Endothelial cell of umbilical vein (primary cell): ENCODE results near the gene ICAM5. TPM values are rescaled to one million over a fixed set of nuclear protein-coding genes. Genes with fewer than 3 reads are reported as not detected.

Experiments used
- BruUV-seq: library from RNA; stranded (reverse); fragments of 400-500 nt; replicated peaks from 2 replicates; lab custom pipeline; 2021; lab: Mats Ljungman, UMichigan
- CTCF ChIA-PET: fragments of 300-600, 350-600 bp; sonication (Branson Sonifier 250); formaldehyde crosslinking; loops from one replicate; lab custom pipeline; 2021; ENCODE audit warnings: antibody characterized with exemption, inconsistent platforms; lab: Charles Lee
- POLR2A ChIA-PET: fragments of 300-600, 350-600 bp; sonication (Branson Sonifier 250); formaldehyde crosslinking; loops from one replicate; lab custom pipeline; 2021; ENCODE audit warnings: antibody characterized with exemption, inconsistent platforms; lab: Charles Lee
- DNase-seq: peaks from one replicate; pipeline ENCODE4 v3.0.0-alpha.2; 2011; ENCODE audit warnings: low read depth, low spot score
- FAIRE-seq: peaks from 2 replicates; lab custom pipeline; 2011; peaks lifted over from hg19 to GRCh38; lab: Jason Lieb, UNC
- H2AFZ ChIP-seq: 2 replicates; pipeline ENCODE4 v1.6.0; 2012; ENCODE audit warnings: low read depth, low read length, control low read depth, inconsistent platforms
- H3K27ac ChIP-seq: 2 replicates; pipeline ENCODE4 v1.5.1; 2011; ENCODE audit warnings: low read depth, mild to moderate bottlenecking, control low read depth, low read length, moderate library complexity; ENCODE audit not compliant: insufficient read depth
- H3K27me3 ChIP-seq, 2 experiments: 2 replicates each; pipeline versions ENCODE4 v1.6.0 to v1.6.1; 2011; ENCODE audit warnings: low read length in 2 of 2, mixed read lengths in 1 of 2; ENCODE audit not compliant: control insufficient read depth in 2 of 2, insufficient read depth in 2 of 2
- H3K36me3 ChIP-seq, 2 experiments: 2 replicates in 1 of 2; 3 replicates in 1 of 2; pipeline ENCODE4 v1.5.1; 2011; ENCODE audit warnings: low read length in 2 of 2, mild to moderate bottlenecking in 1 of 2, moderate library complexity in 1 of 2; ENCODE audit not compliant: control insufficient read depth in 2 of 2, insufficient read depth in 2 of 2; ENCODE audit errors: extremely low read depth in 1 of 2
- H3K4me1 ChIP-seq: 3 replicates; pipeline ENCODE4 v1.5.1; 2011; ENCODE audit warnings: mild to moderate bottlenecking, low read length; ENCODE audit not compliant: control insufficient read depth, insufficient read depth; ENCODE audit errors: extremely low read depth
- H3K4me2 ChIP-seq: 2 replicates; pipeline ENCODE4 v1.6.1; 2011; ENCODE audit warnings: low read length, control low read depth, mixed read lengths; ENCODE audit not compliant: insufficient read depth
- H3K4me3 ChIP-seq, 3 experiments: fragments of 200-600 bp in 1 of 3; sonication (generic), shearing (Covaris generic) in 1 of 3; replicated peaks in 1 of 3; 2 replicates each; pipeline ENCODE4 v1.5.1; 2011 to 2016; ENCODE audit warnings: control low read depth in 3 of 3, low read length in 3 of 3, mild to moderate bottlenecking in 2 of 3, inconsistent platforms in 1 of 3, low read depth in 1 of 3, moderate library complexity in 1 of 3; ENCODE audit not compliant: insufficient read depth in 1 of 3
- H3K79me2 ChIP-seq: 2 replicates; pipeline ENCODE4 v1.6.0; 2012; ENCODE audit warnings: low read length, inconsistent platforms; ENCODE audit not compliant: control insufficient read depth, insufficient read depth
- H3K9ac ChIP-seq: replicated peaks from 2 replicates; pipeline ENCODE3; 2011; ENCODE audit warnings: low read length, control low read depth; ENCODE audit not compliant: insufficient read depth; ENCODE audit errors: extremely low read depth
- H3K9me1 ChIP-seq: replicated peaks from 3 replicates; pipeline ENCODE4 v1.6.0; 2011; ENCODE audit warnings: mild to moderate bottlenecking, low read length; ENCODE audit not compliant: control insufficient read depth, insufficient read depth; ENCODE audit errors: extremely low read depth
- H3K9me3 ChIP-seq: replicated peaks from 2 replicates; pipeline ENCODE4 v1.5.1; 2012; ENCODE audit warnings: low read length, inconsistent platforms; ENCODE audit not compliant: control insufficient read depth, insufficient read depth
- H4K20me1 ChIP-seq: replicated peaks from 2 replicates; pipeline ENCODE3; 2011; ENCODE audit warnings: mild to moderate bottlenecking, low read length; ENCODE audit not compliant: control insufficient read depth, insufficient read depth; ENCODE audit errors: extremely low read depth
- EZH2 ChIP-seq: IDR thresholded peaks from 2 replicates; pipeline ENCODE4 v1.6.1; 2012; ENCODE audit warnings: borderline replicate concordance, low read depth, mild to moderate bottlenecking, moderate library complexity, low read length, inconsistent platforms; ENCODE audit not compliant: severe bottlenecking
- FOS ChIP-seq: IDR thresholded peaks from 2 replicates; pipeline ENCODE4 v1.6.1; 2011; ENCODE audit warnings: mild to moderate bottlenecking, low read length, moderate library complexity, borderline replicate concordance; ENCODE audit not compliant: insufficient read depth
- GATA2 ChIP-seq: IDR thresholded peaks from 2 replicates; pipeline ENCODE4 v1.7.0; 2011; ENCODE audit warnings: low read depth, mild to moderate bottlenecking, moderate library complexity, mixed read lengths, low read length; ENCODE audit not compliant: insufficient read length, insufficient read depth
- JUN ChIP-seq: IDR thresholded peaks from 2 replicates; pipeline ENCODE4 v1.6.1; 2011; ENCODE audit warnings: borderline replicate concordance, low read depth; ENCODE audit not compliant: insufficient read length, insufficient read depth
- MYC ChIP-seq: IDR thresholded peaks from one replicate; pipeline ENCODE4 v1.6.1; 2011; ENCODE audit warnings: mild to moderate bottlenecking, low read depth, low read length
- POLR2A ChIP-seq: IDR thresholded peaks from 2 replicates; pipeline ENCODE4 v1.6.1; 2012; ENCODE audit warnings: low read depth, mild to moderate bottlenecking, control low read depth, low read length
- POLR2AphosphoS5 ChIP-seq: IDR thresholded peaks from 2 replicates; pipeline ENCODE4 v1.6.1; 2012; ENCODE audit warnings: low read depth, mild to moderate bottlenecking, control low read depth, low read length, moderate library complexity; ENCODE audit not compliant: insufficient read depth
- dilution Hi-C: fragments of 300-500 bp; cut with MboI; formaldehyde crosslinking; loops from one replicate; pipeline ENCODE4 v1.15.0; 2019; ENCODE audit warnings: low sequenced_read_pairs; ENCODE audit not compliant: extremely low pct_ligation_motif_present
- intact Hi-C: fragments of 100-400 bp; cut with micrococcal nuclease; formaldehyde crosslinking; loops from one replicate; pipeline ENCODE4 v1.10.0; 2022
- polyA plus RNA-seq, 4 experiments: library from polyadenylated mRNA; depleted of rRNA in 3 of 4; stranded (reverse) in 3 of 4; unstranded in 1 of 4; fragments of >200 nt; gene quantifications; 2 replicates each; pipeline versions ENCODE4 v1.2.1 to v1.2.3, GENCODE V29; 2011 to 2012; ENCODE audit warnings: missing spikeins in 1 of 4
- total RNA-seq: library from RNA; stranded (reverse); gene quantifications from 2 replicates; pipeline ENCODE4 v1.2.3, GENCODE V29; 2021
- TF ChIP-seq, protein P1 (sequence below): IDR thresholded peaks from 2 replicates; pipeline ENCODE4 v1.6.1; 2011; ENCODE audit not compliant: insufficient read depth, insufficient read length
- TF ChIP-seq, protein P2 (sequence below), 2 donors: IDR thresholded peaks; 1 replicate in 1 of 2; 2 replicates in 1 of 2; pipeline ENCODE4 v1.5.1; 2011; ENCODE audit warnings: low read length in 2 of 2, mild to moderate bottlenecking in 2 of 2, moderate library complexity in 2 of 2, control low read depth in 1 of 2, inconsistent platforms in 1 of 2, low read depth in 1 of 2; ENCODE audit not compliant: insufficient read depth in 1 of 2; ENCODE audit errors: extremely low read depth in 1 of 2

ICAM5 gene
- total and polyA plus RNA-seq, 2 donors (not counting 3 experiments of a cell fraction or from before 2014, with no cell fraction given) = 0.10 to 0.40 TPM

- Histone ChIP-seq H3K79me2 (no peaks in the 10 kb centered on the region), H3K9me3 (no peaks in the 10 kb centered on the region), H2AFZ (no peak overlapping the region), H3K27ac (no peak overlapping the region), H3K9ac (no peak overlapping the region), H3K4me3 (no peak overlapping the region), H3K4me1 (no peaks in the 10 kb centered on the region), H3K27me3 (no peaks in the 10 kb centered on the region), H3K36me3 (peaks cover 6 to 29% of the 10 kb centered on the region in 2 experiments), H3K4me2 (no peak overlapping the region), H3K9me1 (no peaks in the 10 kb centered on the region), H4K20me1 (no peaks in the 10 kb centered on the region)
- intact Hi-C loops = loop anchor here (2.0 to 5.0 kb wide), 2 partner anchors 16 to 45 kb away; partner anchors contain the start of genes ICAM1 and RAVER1
- ChIA-PET CTCF (interaction anchor here (0.8 to 2.3 kb wide), 4 partner anchors 15 to 59 kb away, joined by 4 read pairs; partner anchors contain the start of gene ICAM1), POLR2A (no interaction called here)
- DNase-seq = no peak
- TF ChIP-seq FOS (no peak), JUN (no peak), POLR2A (no peak), POLR2AphosphoS5 (no peak), GATA2 (no peak), MYC (no peak), EZH2 (no peak)
- TF ChIP-seq, protein P1, sequence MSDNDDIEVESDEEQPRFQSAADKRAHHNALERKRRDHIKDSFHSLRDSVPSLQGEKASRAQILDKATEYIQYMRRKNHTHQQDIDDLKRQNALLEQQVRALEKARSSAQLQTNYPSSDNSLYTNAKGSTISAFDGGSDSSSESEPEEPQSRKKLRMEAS = no peak
- TF ChIP-seq, protein P2, sequence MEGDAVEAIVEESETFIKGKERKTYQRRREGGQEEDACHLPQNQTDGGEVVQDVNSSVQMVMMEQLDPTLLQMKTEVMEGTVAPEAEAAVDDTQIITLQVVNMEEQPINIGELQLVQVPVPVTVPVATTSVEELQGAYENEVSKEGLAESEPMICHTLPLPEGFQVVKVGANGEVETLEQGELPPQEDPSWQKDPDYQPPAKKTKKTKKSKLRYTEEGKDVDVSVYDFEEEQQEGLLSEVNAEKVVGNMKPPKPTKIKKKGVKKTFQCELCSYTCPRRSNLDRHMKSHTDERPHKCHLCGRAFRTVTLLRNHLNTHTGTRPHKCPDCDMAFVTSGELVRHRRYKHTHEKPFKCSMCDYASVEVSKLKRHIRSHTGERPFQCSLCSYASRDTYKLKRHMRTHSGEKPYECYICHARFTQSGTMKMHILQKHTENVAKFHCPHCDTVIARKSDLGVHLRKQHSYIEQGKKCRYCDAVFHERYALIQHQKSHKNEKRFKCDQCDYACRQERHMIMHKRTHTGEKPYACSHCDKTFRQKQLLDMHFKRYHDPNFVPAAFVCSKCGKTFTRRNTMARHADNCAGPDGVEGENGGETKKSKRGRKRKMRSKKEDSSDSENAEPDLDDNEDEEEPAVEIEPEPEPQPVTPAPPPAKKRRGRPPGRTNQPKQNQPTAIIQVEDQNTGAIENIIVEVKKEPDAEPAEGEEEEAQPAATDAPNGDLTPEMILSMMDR (IDR thresholded peaks at IDR 0.05; ENCODE audit: extremely low read depth in 1 of 2, insufficient read depth in 1 of 2, low read depth in 1 of 2, low read length in 2 of 2) = no peak
- FAIRE-seq = no peak
- no TSS peak for BruUV-seq
- dilution Hi-C loops = no loop called here
Measured at GRCh38 chr19:10317045-10317856, 27.5 kb downstream of the ICAM5 start.
